ENCODE results near the gene UTP20. TPM values are rescaled to one million over a fixed set of nuclear protein-coding genes. Genes with fewer than 3 reads are reported as not detected.

UTP20 gene
- total RNA-seq (ENCODE audit: insufficient read depth, low replicate concordance): 7.0 TPM

GRCh38 chr12:101280006-101280505 lies at the start of gene UTP20:
Gene UTP20 (plus strand): TSS chr12:101280105. CDS start chr12:101280283, 178 bp downstream.
- DNase-seq (ENCODE audit: low spot score): peak; percentile 95

- DNase-seq (ENCODE audit: low spot score): peak; percentile 39
Measured at GRCh38 chr12:101230547-101230946, 49.4 kb upstream of the UTP20 start.

GRCh38 chr12:101231636-101232035 lies 48.3 kb upstream of the UTP20 start:
- DNase-seq (ENCODE audit: low spot score): no peak

GRCh38 chr12:101235686-101236085 lies 44.2 kb upstream of the UTP20 start:
- no peak for DNase-seq (ENCODE audit: low spot score)

GRCh38 chr12:101238306-101238705 lies 41.6 kb upstream of the UTP20 start:
- DNase-seq (ENCODE audit: low spot score): no peak

- no peak for DNase-seq (ENCODE audit: low spot score)
Measured at GRCh38 chr12:101238800-101239329, 41.0 kb upstream of the UTP20 start.

- DNase-seq (ENCODE audit: low spot score): no peak
Measured at GRCh38 chr12:101243074-101243473, 36.8 kb upstream of the UTP20 start.

- no peak for DNase-seq (ENCODE audit: low spot score)
Measured at GRCh38 chr12:101243616-101244015, 36.3 kb upstream of the UTP20 start.

- DNase-seq (ENCODE audit: low spot score): no peak
Measured at GRCh38 chr12:101256266-101256665, 23.6 kb upstream of the UTP20 start.

GRCh38 chr12:101257357-101257756 lies 22.5 kb upstream of the UTP20 start:
- no peak for DNase-seq (ENCODE audit: low spot score)

GRCh38 chr12:101267111-101267510 lies 12.8 kb upstream of the UTP20 start:
- DNase-seq (ENCODE audit: low spot score): no peak

- no peak for DNase-seq (ENCODE audit: low spot score)
Measured at GRCh38 chr12:101276433-101276832, 3.5 kb upstream of the UTP20 start.

GRCh38 chr12:101277443-101277842 lies 2.5 kb upstream of the UTP20 start:
- DNase-seq (ENCODE audit: low spot score): no peak

GRCh38 chr12:101287357-101287756 lies 7.5 kb downstream of the UTP20 start:
- no peak for DNase-seq (ENCODE audit: low spot score)

GRCh38 chr12:101297661-101298060 lies 17.8 kb downstream of the UTP20 start:
- DNase-seq (ENCODE audit: low spot score): no peak

GRCh38 chr12:101298426-101298825 lies 18.5 kb downstream of the UTP20 start:
- no peak for DNase-seq (ENCODE audit: low spot score)

GRCh38 chr12:101299346-101299745 lies 19.4 kb downstream of the UTP20 start:
- DNase-seq (ENCODE audit: low spot score): no peak

GRCh38 chr12:101299931-101300330 lies 20.0 kb downstream of the UTP20 start:
- no peak for DNase-seq (ENCODE audit: low spot score)

- DNase-seq (ENCODE audit: low spot score): no peak
Measured at GRCh38 chr12:101302741-101303140, 22.8 kb downstream of the UTP20 start.

- DNase-seq (ENCODE audit: low spot score): no peak
Measured at GRCh38 chr12:101305226-101305779, 25.4 kb downstream of the UTP20 start.

GRCh38 chr12:101305794-101306193 lies 25.9 kb downstream of the UTP20 start:
- no peak for DNase-seq (ENCODE audit: low spot score)

GRCh38 chr12:101322480-101322879 lies 42.6 kb downstream of the UTP20 start:
- DNase-seq (ENCODE audit: low spot score): no peak

GRCh38 chr12:101323255-101323654 lies 43.4 kb downstream of the UTP20 start:
- DNase-seq (ENCODE audit: low spot score): no peak

- no peak for DNase-seq (ENCODE audit: low spot score)
Measured at GRCh38 chr12:101325590-101325989, 45.7 kb downstream of the UTP20 start.

All from umbilical cord (tissue), 2 donors.